HFF-Myc (cell line): Measurements from ENCODE around the gene TMEM236.

Experiments used
- DNase-seq: peaks from one replicate; pipeline ENCODE4 v3.0.0-alpha.2; 2011; ENCODE audit warnings: low read depth; ENCODE audit errors: extremely low read depth
- H3K4me3 ChIP-seq: replicated peaks from 2 replicates; pipeline ENCODE4 v1.5.1; 2011; ENCODE audit warnings: low read depth, mild to moderate bottlenecking, control low read depth, low read length
- CTCF ChIP-seq: IDR thresholded peaks from 2 replicates; pipeline ENCODE4 v1.5.1; 2012; ENCODE audit warnings: mild to moderate bottlenecking, low read depth, low read length, control low read depth; ENCODE audit errors: missing control alignments

The TMEM236 gene

GRCh38 chr10:17751781-17752445 lies at the start of gene TMEM236:
TMEM236 (plus strand) TSS chr10:17752201; CDS start chr10:17752296, 95 bp downstream.
- H3K4me3 ChIP-seq = no peak within 1 kb of the TSS
- DNase-seq = no peak
- no peak for TF ChIP-seq CTCF

- DNase-seq = no peak
- no peak for TF ChIP-seq CTCF
- H3K4me3 ChIP-seq = no peak overlapping the region
Measured at GRCh38 chr10:17703706-17704105, 48.3 kb upstream of the TMEM236 start.

- TF ChIP-seq CTCF = no peak
- no peak overlapping the region for H3K4me3 ChIP-seq
- no peak for DNase-seq
Measured at GRCh38 chr10:17708821-17709220, 43.2 kb upstream of the TMEM236 start.

GRCh38 chr10:17709492-17709891 lies 42.5 kb upstream of the TMEM236 start:
- DNase-seq = no peak
- H3K4me3 ChIP-seq = no peak overlapping the region
- TF ChIP-seq CTCF = no peak

GRCh38 chr10:17710181-17710580 lies 41.8 kb upstream of the TMEM236 start:
- no peak for TF ChIP-seq CTCF
- no peak for DNase-seq
- no peak overlapping the region for H3K4me3 ChIP-seq

GRCh38 chr10:17712053-17712452 lies 39.9 kb upstream of the TMEM236 start:
- TF ChIP-seq CTCF = no peak
- no peak overlapping the region for H3K4me3 ChIP-seq
- no peak for DNase-seq

GRCh38 chr10:17712717-17713471 lies 39.1 kb upstream of the TMEM236 start:
- H3K4me3 ChIP-seq = no peak overlapping the region
- DNase-seq = no peak
- TF ChIP-seq CTCF = no peak
